HEK293 (cell line): ENCODE data around the gene PTPRA.

ENCODE experiments used
- REPIN1 ChIP-seq: fragments of 450-650 bp; formaldehyde crosslinking; IDR thresholded peaks from 2 replicates; pipeline ENCODE4 v1.5.1; 2017; ENCODE audit warnings: missing biosample characterization, missing genetic modification characterization, low read depth
- ZNF302 ChIP-seq: fragments of 450-650 bp; formaldehyde crosslinking; IDR thresholded peaks from 2 replicates; pipeline ENCODE4 v1.5.1; 2016; ENCODE audit warnings: missing biosample characterization, missing genetic modification characterization, low read depth
- ZNF701 ChIP-seq: fragments of 450-650 bp; formaldehyde crosslinking; IDR thresholded peaks from 2 replicates; pipeline ENCODE4 v1.5.1; 2016; ENCODE audit warnings: missing biosample characterization, missing genetic modification characterization
- TF ChIP-seq, protein P1 (sequence below): fragments of 450-650 bp; formaldehyde crosslinking; IDR thresholded peaks from 2 replicates; pipeline ENCODE4 v1.5.1; 2016; ENCODE audit warnings: missing biosample characterization, missing genetic modification characterization
- TF ChIP-seq, protein P2 (sequence below): fragments of 450-650 bp; formaldehyde crosslinking; IDR thresholded peaks from 2 replicates; pipeline ENCODE4 v1.5.1; 2016; ENCODE audit warnings: missing biosample characterization, missing genetic modification characterization

- TF ChIP-seq, protein P1, sequence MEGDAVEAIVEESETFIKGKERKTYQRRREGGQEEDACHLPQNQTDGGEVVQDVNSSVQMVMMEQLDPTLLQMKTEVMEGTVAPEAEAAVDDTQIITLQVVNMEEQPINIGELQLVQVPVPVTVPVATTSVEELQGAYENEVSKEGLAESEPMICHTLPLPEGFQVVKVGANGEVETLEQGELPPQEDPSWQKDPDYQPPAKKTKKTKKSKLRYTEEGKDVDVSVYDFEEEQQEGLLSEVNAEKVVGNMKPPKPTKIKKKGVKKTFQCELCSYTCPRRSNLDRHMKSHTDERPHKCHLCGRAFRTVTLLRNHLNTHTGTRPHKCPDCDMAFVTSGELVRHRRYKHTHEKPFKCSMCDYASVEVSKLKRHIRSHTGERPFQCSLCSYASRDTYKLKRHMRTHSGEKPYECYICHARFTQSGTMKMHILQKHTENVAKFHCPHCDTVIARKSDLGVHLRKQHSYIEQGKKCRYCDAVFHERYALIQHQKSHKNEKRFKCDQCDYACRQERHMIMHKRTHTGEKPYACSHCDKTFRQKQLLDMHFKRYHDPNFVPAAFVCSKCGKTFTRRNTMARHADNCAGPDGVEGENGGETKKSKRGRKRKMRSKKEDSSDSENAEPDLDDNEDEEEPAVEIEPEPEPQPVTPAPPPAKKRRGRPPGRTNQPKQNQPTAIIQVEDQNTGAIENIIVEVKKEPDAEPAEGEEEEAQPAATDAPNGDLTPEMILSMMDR (tag by site-specific recombination), result no peak
- no peak for TF ChIP-seq REPIN1
- no peak for TF ChIP-seq ZNF302 (tag by site-specific recombination)
- TF ChIP-seq, protein P2, sequence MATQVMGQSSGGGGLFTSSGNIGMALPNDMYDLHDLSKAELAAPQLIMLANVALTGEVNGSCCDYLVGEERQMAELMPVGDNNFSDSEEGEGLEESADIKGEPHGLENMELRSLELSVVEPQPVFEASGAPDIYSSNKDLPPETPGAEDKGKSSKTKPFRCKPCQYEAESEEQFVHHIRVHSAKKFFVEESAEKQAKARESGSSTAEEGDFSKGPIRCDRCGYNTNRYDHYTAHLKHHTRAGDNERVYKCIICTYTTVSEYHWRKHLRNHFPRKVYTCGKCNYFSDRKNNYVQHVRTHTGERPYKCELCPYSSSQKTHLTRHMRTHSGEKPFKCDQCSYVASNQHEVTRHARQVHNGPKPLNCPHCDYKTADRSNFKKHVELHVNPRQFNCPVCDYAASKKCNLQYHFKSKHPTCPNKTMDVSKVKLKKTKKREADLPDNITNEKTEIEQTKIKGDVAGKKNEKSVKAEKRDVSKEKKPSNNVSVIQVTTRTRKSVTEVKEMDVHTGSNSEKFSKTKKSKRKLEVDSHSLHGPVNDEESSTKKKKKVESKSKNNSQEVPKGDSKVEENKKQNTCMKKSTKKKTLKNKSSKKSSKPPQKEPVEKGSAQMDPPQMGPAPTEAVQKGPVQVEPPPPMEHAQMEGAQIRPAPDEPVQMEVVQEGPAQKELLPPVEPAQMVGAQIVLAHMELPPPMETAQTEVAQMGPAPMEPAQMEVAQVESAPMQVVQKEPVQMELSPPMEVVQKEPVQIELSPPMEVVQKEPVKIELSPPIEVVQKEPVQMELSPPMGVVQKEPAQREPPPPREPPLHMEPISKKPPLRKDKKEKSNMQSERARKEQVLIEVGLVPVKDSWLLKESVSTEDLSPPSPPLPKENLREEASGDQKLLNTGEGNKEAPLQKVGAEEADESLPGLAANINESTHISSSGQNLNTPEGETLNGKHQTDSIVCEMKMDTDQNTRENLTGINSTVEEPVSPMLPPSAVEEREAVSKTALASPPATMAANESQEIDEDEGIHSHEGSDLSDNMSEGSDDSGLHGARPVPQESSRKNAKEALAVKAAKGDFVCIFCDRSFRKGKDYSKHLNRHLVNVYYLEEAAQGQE (tag by site-specific recombination), result no peak
- no peak for TF ChIP-seq ZNF701 (tag by site-specific recombination)
Measured at GRCh38 chr20:2874456-2874855, 1.2 kb downstream of the PTPRA start.
